OCI-LY3 (cell line): ENCODE results near the gene CYTH1.

ENCODE experiments used
- CTCF ChIP-seq: fragments of 200-600, 300-600 bp; sonication (generic); IDR thresholded peaks from 2 replicates; pipeline ENCODE4 v1.5.1; 2014; ENCODE audit warnings: antibody characterized with exemption, low read length, low read depth
- EZH2phosphoT487 ChIP-seq: fragments of 200-600 bp; shearing (Covaris generic); IDR thresholded peaks from 2 replicates; pipeline ENCODE4 v1.6.1; 2018; ENCODE audit warnings: antibody characterized with exemption, mixed run types, low read depth

GRCh38 chr17:78672871-78673371 is 109.2 kb downstream of the CYTH1 start:
- no peak for TF ChIP-seq CTCF
- TF ChIP-seq EZH2phosphoT487: no peak
